H1 (cell line): ENCODE data around the gene ARHGEF1. TPM values are rescaled to one million over a fixed set of nuclear protein-coding genes. Genes with fewer than 3 reads are reported as not detected.

ENCODE experiments used
- CTCF ChIA-PET: fragments of 300-600 bp; sonication (Branson Sonifier 250); formaldehyde crosslinking; loops from one replicate; lab custom pipeline; 2021; ENCODE audit not compliant: partially characterized antibody; lab: Charles Lee
- POLR2A ChIA-PET: fragments of 300-600 bp; sonication (Branson Sonifier 250); formaldehyde crosslinking; loops from one replicate; lab custom pipeline; 2021; ENCODE audit warnings: inconsistent platforms; ENCODE audit not compliant: partially characterized antibody; lab: Charles Lee
- DNase-seq, 2 experiments: peaks; one replicate each; pipeline versions ENCODE4 v3.0.0 to v3.0.0-alpha.2; 2010 to 2022; ENCODE audit warnings: low spot score in 2 of 2, low read depth in 1 of 2, mixed read lengths in 1 of 2
- FAIRE-seq: peaks from 2 replicates; lab custom pipeline; 2011; peaks lifted over from hg19 to GRCh38; lab: Jason Lieb, UNC
- H2AFZ ChIP-seq: 2 replicates; pipeline ENCODE4 v1.8.1; 2012; ENCODE audit warnings: low read length, inconsistent platforms
- H2AK5ac ChIP-seq: 2 replicates; pipeline ENCODE4 v1.6.1; 2013; ENCODE audit warnings: low read depth, low read length
- H2BK120ac ChIP-seq: replicated peaks from 2 replicates; pipeline ENCODE3; 2013; ENCODE audit warnings: low read depth, low read length, inconsistent platforms
- H2BK12ac ChIP-seq: 2 replicates; pipeline ENCODE4 v1.6.1; 2013; ENCODE audit warnings: low read depth, low read length
- H2BK15ac ChIP-seq: 2 replicates; pipeline ENCODE4 v1.6.1; 2013; ENCODE audit warnings: low read length
- H2BK20ac ChIP-seq: 2 replicates; pipeline ENCODE4 v1.6.1; 2013; ENCODE audit warnings: low read length
- H2BK5ac ChIP-seq: 2 replicates; pipeline ENCODE4 v1.6.1; 2013; ENCODE audit warnings: low read depth, low read length
- H3K14ac ChIP-seq: 2 replicates; pipeline ENCODE4 v1.6.1; 2013; ENCODE audit warnings: inconsistent platforms; ENCODE audit not compliant: insufficient read length
- H3K18ac ChIP-seq: 2 replicates; pipeline ENCODE4 v1.6.1; 2013; ENCODE audit warnings: low read length; ENCODE audit errors: extremely low read depth
- H3K23ac ChIP-seq: 2 replicates; pipeline ENCODE4 v1.6.1; 2013; ENCODE audit warnings: inconsistent platforms; ENCODE audit not compliant: insufficient read length
- H3K23me2 ChIP-seq: 2 replicates; pipeline ENCODE4 v1.6.1; 2013; ENCODE audit warnings: low read depth, low read length
- H3K27ac ChIP-seq: 2 replicates; pipeline ENCODE4 v1.6.1; 2011; ENCODE audit warnings: low read depth, low read length, inconsistent platforms
- H3K27me3 ChIP-seq, 4 experiments: replicated peaks in 1 of 4; 1 replicate in 1 of 4; 2 replicates in 3 of 4; pipeline versions ENCODE4 v1.6.1 to v1.8.1; 2011 to 2013; ENCODE audit warnings: low read length in 3 of 4, mild to moderate bottlenecking in 3 of 4, inconsistent platforms in 2 of 4, mixed read lengths in 2 of 4, moderate library complexity in 1 of 4; ENCODE audit not compliant: control insufficient read depth in 3 of 4, insufficient read depth in 3 of 4; ENCODE audit errors: extremely low read depth in 1 of 4
- H3K36me3 ChIP-seq, 4 experiments: 2 replicates each; pipeline versions ENCODE4 v1.6.1 to v1.8.1; 2011 to 2013; ENCODE audit warnings: mild to moderate bottlenecking in 4 of 4, low read length in 3 of 4, moderate library complexity in 2 of 4, control low read depth in 1 of 4, inconsistent platforms in 1 of 4; ENCODE audit not compliant: insufficient read depth in 4 of 4, control insufficient read depth in 2 of 4
- H3K4ac ChIP-seq: replicated peaks from 2 replicates; pipeline ENCODE3; 2013; ENCODE audit warnings: low read length, low read depth, mixed read lengths, inconsistent platforms; ENCODE audit not compliant: insufficient read length
- H3K4me1 ChIP-seq, 4 experiments: replicated peaks in 1 of 4; 1 replicate in 1 of 4; 2 replicates in 3 of 4; pipeline versions ENCODE4 v1.6.1 to v1.8.1; 2011 to 2013; ENCODE audit warnings: low read length in 3 of 4, inconsistent platforms in 2 of 4, mixed read lengths in 1 of 4; ENCODE audit not compliant: insufficient read depth in 4 of 4, control insufficient read depth in 3 of 4
- H3K4me2 ChIP-seq, 2 experiments: 2 replicates each; pipeline versions ENCODE4 v1.6.1 to v1.8.1; 2011 to 2013; ENCODE audit warnings: low read depth in 2 of 2, low read length in 2 of 2, control low read depth in 1 of 2, inconsistent platforms in 1 of 2, mild to moderate bottlenecking in 1 of 2; ENCODE audit not compliant: insufficient read depth in 1 of 2
- H3K4me3 ChIP-seq, 4 experiments: fragments of 200-600, 300-600 bp in 1 of 4; sonication (generic), shearing (Covaris generic), sonication (Bioruptor Twin) in 1 of 4; 2 replicates each; pipeline versions ENCODE4 v1.5.1 to v1.8.1; 2011 to 2016; ENCODE audit warnings: low read length in 4 of 4, low read depth in 3 of 4, control low read depth in 2 of 4, inconsistent platforms in 2 of 4, mild to moderate bottlenecking in 2 of 4, mixed read lengths in 1 of 4, moderate library complexity in 1 of 4; ENCODE audit not compliant: insufficient read depth in 2 of 4; ENCODE audit errors: extremely low read depth in 1 of 4
- H3K56ac ChIP-seq: replicated peaks from 2 replicates; pipeline ENCODE3; 2013; ENCODE audit warnings: low read depth, mild to moderate bottlenecking, mixed read lengths, low read length, inconsistent platforms; ENCODE audit not compliant: insufficient read length
- H3K79me1 ChIP-seq: 2 replicates; pipeline ENCODE4 v1.6.1; 2013; ENCODE audit warnings: low read depth, low read length, control low read depth
- H3K79me2 ChIP-seq, 2 experiments: 2 replicates each; pipeline versions ENCODE4 v1.6.1 to v1.8.1; 2012 to 2013; ENCODE audit warnings: low read length in 2 of 2, mild to moderate bottlenecking in 2 of 2, inconsistent platforms in 1 of 2; ENCODE audit not compliant: insufficient read depth in 2 of 2, control insufficient read depth in 1 of 2
- H3K9ac ChIP-seq, 4 experiments: replicated peaks in 1 of 4; 1 replicate in 1 of 4; 2 replicates in 3 of 4; pipeline versions ENCODE4 v1.6.1 to v1.8.1; 2011 to 2013; ENCODE audit warnings: low read depth in 3 of 4, low read length in 3 of 4, control low read depth in 2 of 4, mild to moderate bottlenecking in 2 of 4, moderate library complexity in 2 of 4, inconsistent platforms in 1 of 4; ENCODE audit errors: extremely low read depth in 1 of 4
- H3K9me3 ChIP-seq, 2 experiments: 2 replicates each; pipeline versions ENCODE4 v1.6.1 to v1.8.1; 2012 to 2013; ENCODE audit warnings: mild to moderate bottlenecking in 2 of 2, moderate library complexity in 2 of 2, control low read depth in 1 of 2, inconsistent platforms in 1 of 2, low read depth in 1 of 2, low read length in 1 of 2, mixed read lengths in 1 of 2; ENCODE audit not compliant: insufficient read depth in 2 of 2
- H4K20me1 ChIP-seq, 2 experiments: replicated peaks in 1 of 2; 2 replicates each; pipeline versions ENCODE3 to v1.8.1; 2011 to 2013; ENCODE audit warnings: inconsistent platforms in 2 of 2, low read length in 2 of 2, mild to moderate bottlenecking in 1 of 2; ENCODE audit not compliant: insufficient read depth in 2 of 2, control insufficient read depth in 1 of 2
- H4K5ac ChIP-seq: 2 replicates; pipeline ENCODE4 v1.6.1; 2013; ENCODE audit warnings: low read length, low read depth, mixed read lengths, inconsistent platforms; ENCODE audit not compliant: insufficient read length
- H4K8ac ChIP-seq: 2 replicates; pipeline ENCODE4 v1.8.0; 2013; ENCODE audit warnings: mild to moderate bottlenecking, moderate library complexity, low read length, inconsistent platforms; ENCODE audit not compliant: insufficient read depth; ENCODE audit errors: extremely low read depth
- H4K91ac ChIP-seq: replicated peaks from 2 replicates; pipeline ENCODE3; 2013; ENCODE audit warnings: low read length, mixed read lengths, inconsistent platforms; ENCODE audit not compliant: insufficient read length
- EGR1 ChIP-seq: IDR thresholded peaks from 2 replicates; pipeline ENCODE4 v1.6.1; 2011; ENCODE audit warnings: low read depth, low read length, borderline replicate concordance
- SUZ12 ChIP-seq: fragments of 200-600 bp; sonication (generic); IDR thresholded peaks from 2 replicates; pipeline ENCODE4 v1.6.1; 2012; ENCODE audit warnings: mild to moderate bottlenecking, inconsistent platforms, low read length, moderate library complexity, mixed read lengths
- WGBS, 2 experiments: shearing (Covaris generic) in 1 of 2; methylation state at CpG; one replicate each; pipeline versions ENCODE4 v1.1.6 to v1.1.7; 2013 to 2015; ENCODE audit warnings: low lambda C conversion rate in 2 of 2, mixed read lengths in 2 of 2, inconsistent platforms in 1 of 2, low coverage in 1 of 2, missing lambda C conversion rate in 1 of 2; ENCODE audit not compliant: insufficient replicate concordance in 2 of 2, insufficient coverage in 1 of 2, insufficient read length in 1 of 2; ENCODE audit errors: extremely low coverage in 1 of 2, missing lambda C conversion rate in 1 of 2; 5-methylcytosine and 5-hydroxymethylcytosine counted together
- polyA plus RNA-seq, 7 experiments: library from polyadenylated mRNA; depleted of rRNA in 3 of 7; stranded (reverse) in 5 of 7; unstranded in 2 of 7; fragments of >200 nt in 5 of 7; fragments of 200-250 nt in 2 of 7; gene quantifications; 1 replicate in 5 of 7; 2 replicates in 1 of 7; 4 replicates in 1 of 7; pipeline versions ENCODE4 v1.2.1 to v1.2.3, GENCODE V29; 2011 to 2013; ENCODE audit warnings: missing spikeins in 2 of 7, mixed read lengths in 2 of 7
- total RNA-seq: library from RNA; stranded (reverse); fragmentation: NEBNext Ultra II Directional; extraction: Animal tissue kit (Norgen Biotek cat#: 25700); gene quantifications from 2 replicates; pipeline ENCODE4 v1.2.1, GENCODE V29; 2021
- TF ChIP-seq, protein P1 (sequence below): IDR thresholded peaks from 2 replicates; pipeline ENCODE4 v1.6.1; 2011; ENCODE audit warnings: low read depth, mild to moderate bottlenecking, low read length; ENCODE audit not compliant: insufficient read depth

ARHGEF1 gene
- total and polyA plus RNA-seq, 2 of the 8 experiments (the other 6 are each of a cell fraction or from before 2014, with no cell fraction given), result 23.0 to 49.0 TPM

DNA sequence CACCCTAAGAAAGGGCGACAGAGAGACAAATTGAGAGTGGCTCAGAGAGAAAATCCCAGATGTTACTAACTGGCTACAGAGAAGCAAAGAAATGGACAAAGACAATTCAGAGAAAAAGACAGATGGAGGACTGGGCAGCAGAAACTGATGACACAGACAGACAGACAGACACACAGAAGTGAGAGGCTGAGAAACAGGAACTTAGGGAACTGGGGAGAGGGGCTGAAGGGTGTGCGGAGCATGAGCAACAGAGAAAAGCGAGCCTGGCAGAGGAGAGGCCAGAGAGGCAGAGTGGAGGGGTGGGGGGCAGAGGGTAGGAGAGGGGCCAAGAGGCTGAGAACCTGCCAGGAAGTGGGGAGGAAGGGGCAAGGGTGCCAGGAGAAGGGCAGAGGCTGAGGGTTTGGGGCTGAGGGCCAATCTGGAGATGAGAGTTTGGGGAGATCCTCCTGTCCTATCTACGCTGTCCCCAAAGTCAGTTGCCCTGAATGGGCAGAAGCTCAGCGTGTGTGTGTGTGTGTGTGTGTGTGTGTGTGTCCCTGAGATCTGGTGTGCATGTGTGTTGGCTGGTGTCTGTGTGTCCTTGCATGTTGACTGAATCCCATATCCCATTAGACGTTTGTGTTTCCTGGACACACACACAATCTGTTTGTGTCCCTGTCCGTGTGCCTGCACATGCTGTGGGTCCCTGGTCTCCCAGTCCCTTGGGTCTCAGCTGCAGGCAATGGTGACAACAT, 50.9 kb downstream of the ARHGEF1 start:
- no peaks in the 10 kb centered on the region; a peak in 1 of 8 replicates for H3K36me3 ChIP-seq
- FAIRE-seq, result no peak
- H3K27ac ChIP-seq, result no peak overlapping the region
- peak overlapping the region; percentile 93; the same call in 1 of the 2 replicates for H2AK5ac ChIP-seq
- H4K8ac ChIP-seq, result no peak overlapping the region
- H3K23ac ChIP-seq, result no peak overlapping the region
- peaks cover 6% of the 10 kb centered on the region for H3K23me2 ChIP-seq
- no peak overlapping the region for H3K18ac ChIP-seq
- H3K79me2 ChIP-seq, result no peaks in the 10 kb centered on the region
- WGBS, 2 experiments, result 51% methylated on average over 7 of the region's 7 CpGs; no CpG with 5 or more reads in 1 of the 2 experiments
- H3K27me3 ChIP-seq, result peaks cover 48 to 88% (median 83%) of the 10 kb centered on the region in 4 experiments
- 0 out of 2 replicates have a peak overlapping the region, but pooled peaks have one; percentile 50 for H2BK12ac ChIP-seq
- no peak for DNase-seq
- no peak overlapping the region; a peak in 1 of 7 replicates for H3K9ac ChIP-seq
- TF ChIP-seq, protein P1, sequence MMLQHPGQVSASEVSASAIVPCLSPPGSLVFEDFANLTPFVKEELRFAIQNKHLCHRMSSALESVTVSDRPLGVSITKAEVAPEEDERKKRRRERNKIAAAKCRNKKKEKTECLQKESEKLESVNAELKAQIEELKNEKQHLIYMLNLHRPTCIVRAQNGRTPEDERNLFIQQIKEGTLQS, result no peak
- no peak for TF ChIP-seq EGR1
- TF ChIP-seq SUZ12, result peak; percentile 39; the same call in 1 of the 2 replicates
- H4K91ac ChIP-seq, result no peak overlapping the region
- H2BK5ac ChIP-seq, result no peak overlapping the region
- H2BK15ac ChIP-seq, result peak overlapping the region; percentile 81; the same call in 1 of the 2 replicates
- H3K4me1 ChIP-seq, result peaks cover 3 to 17% (median 12%) of the 10 kb centered on the region in 4 experiments
- peaks cover 3 to 27% of the 10 kb centered on the region in 2 experiments for H4K20me1 ChIP-seq
- ChIA-PET POLR2A (interaction anchor here (0.8 to 9.6 kb wide), 3 partner anchors 36 to 71 kb away, joined by 4 to 71 read pairs (median 4); no protein-coding TSS in a partner anchor), CTCF (interaction anchor here (0.6 to 7.0 kb wide), 18 partner anchors 9 to 578 kb away, joined by 3 to 51 read pairs (median 4); no protein-coding TSS in a partner anchor)
- no peaks in the 10 kb centered on the region for H3K79me1 ChIP-seq
- H3K4me3 ChIP-seq, result no peak overlapping the region; a peak in 1 of 8 replicates
- no peak overlapping the region for H3K14ac ChIP-seq
- peak overlapping the region; percentile 19 for H3K4ac ChIP-seq
- H2BK20ac ChIP-seq, result no peak overlapping the region; the same call in 1 of the 2 replicates
- no peak overlapping the region for H2AFZ ChIP-seq
- no peak overlapping the region for H4K5ac ChIP-seq
- no peak overlapping the region for H2BK120ac ChIP-seq
- H3K56ac ChIP-seq, result no peak overlapping the region
- H3K9me3 ChIP-seq, result no peaks in the 10 kb centered on the region
- no peak overlapping the region for H3K4me2 ChIP-seq
